Suprapubic skin (tissue), 4 donors: ENCODE measurements around the gene C22orf39. TPM values are rescaled to one million over a fixed set of nuclear protein-coding genes. Genes with fewer than 3 reads are reported as not detected.

ENCODE experiments used
- DNase-seq, 2 donors: peaks; one replicate each; pipeline ENCODE4 v3.0.0-alpha.2; 2019; ENCODE audit warnings: low spot score in 2 of 2
- H3K27ac ChIP-seq: fragments of 200-600 bp; sonication (generic); one replicate; pipeline ENCODE4 v1.5.1; 2019
- H3K27me3 ChIP-seq: fragments of 200-600 bp; sonication (generic); one replicate; pipeline ENCODE4 v1.5.1; 2019
- H3K36me3 ChIP-seq: fragments of 200-600 bp; sonication (generic); one replicate; pipeline ENCODE4 v1.5.1; 2019
- H3K4me1 ChIP-seq: fragments of 200-600 bp; sonication (generic); one replicate; pipeline ENCODE4 v1.5.1; 2019
- H3K4me3 ChIP-seq: fragments of 200-600 bp; sonication (generic); one replicate; pipeline ENCODE4 v1.5.1; 2019; ENCODE audit warnings: mild to moderate bottlenecking
- H3K9me3 ChIP-seq: fragments of 200-600 bp; sonication (generic); one replicate; pipeline ENCODE4 v1.5.1; 2019
- EP300 ChIP-seq: sonication (generic); formaldehyde crosslinking; IDR thresholded peaks from one replicate; pipeline ENCODE4 v1.6.1; 2017; ENCODE audit warnings: antibody characterized with exemption
- POLR2A ChIP-seq, 2 donors: fragments of 450-650 bp; IDR thresholded peaks; one replicate each; pipeline ENCODE4 v1.6.1; 2017; ENCODE audit warnings: antibody characterized with exemption in 2 of 2, mild to moderate bottlenecking in 2 of 2, moderate library complexity in 2 of 2
- POLR2AphosphoS5 ChIP-seq, 3 donors: sonication (generic); formaldehyde crosslinking; IDR thresholded peaks; one replicate each; pipeline ENCODE4 v1.6.1; 2017; ENCODE audit warnings: antibody characterized with exemption in 3 of 3
- WGBS: methylation state at CpG from one replicate; pipeline ENCODE4 v1.1.5; 2018; 5-methylcytosine and 5-hydroxymethylcytosine counted together
- total RNA-seq, 4 donors: library from RNA; depleted of rRNA; stranded (reverse); fragments of >200 nt; gene quantifications; one replicate each; pipeline ENCODE4 v1.1.0, GENCODE V29; 2016
- TF ChIP-seq, protein P1 (sequence below), 2 donors: fragments of 200-600 bp in 1 of 2; fragments of 450-650 bp in 1 of 2; sonication (generic) in 1 of 2; IDR thresholded peaks; one replicate each; pipeline ENCODE4 v1.5.1; 2016 to 2019; ENCODE audit warnings: antibody characterized with exemption in 2 of 2, mild to moderate bottlenecking in 1 of 2, moderate library complexity in 1 of 2

Gene C22orf39
- total RNA-seq, 4 donors from 2014 or later: 49.4 to 67.0 (median 51.7) TPM

DNA sequence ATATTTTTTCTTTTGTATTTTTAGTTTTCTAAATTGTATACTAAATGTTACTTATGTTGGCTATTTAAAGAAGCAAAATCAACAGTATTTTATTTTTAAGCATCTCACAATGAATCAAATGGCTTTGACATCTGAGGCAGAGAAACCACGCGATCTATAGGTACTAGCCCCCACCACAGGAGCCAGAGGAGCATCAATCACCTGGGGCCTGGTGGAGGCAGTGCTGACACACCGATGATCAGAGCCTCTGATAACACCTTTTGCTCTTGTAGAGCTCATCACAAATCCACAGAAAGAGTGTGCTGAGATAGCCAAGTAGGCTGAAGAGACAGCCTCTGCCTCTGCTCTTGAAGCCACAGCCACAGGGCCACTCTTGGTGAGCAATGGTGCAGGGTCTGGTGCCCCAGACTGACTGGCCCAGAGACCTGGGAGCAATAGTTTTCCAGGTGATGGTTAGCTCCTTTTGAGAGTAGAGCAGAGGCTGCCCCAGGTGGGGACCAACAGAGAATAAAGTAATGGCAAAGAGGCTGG, 41.2 kb downstream of the C22orf39 start:
- Histone ChIP-seq H3K4me3 (no peak overlapping the region), H3K4me1 (no peaks in the 10 kb centered on the region), H3K27me3 (no peaks in the 10 kb centered on the region), H3K9me3 (no peaks in the 10 kb centered on the region), H3K27ac (no peak overlapping the region), H3K36me3 (peaks cover 62% of the 10 kb centered on the region)
- DNase-seq: no peak
- TF ChIP-seq POLR2AphosphoS5 (IDR thresholded peaks at IDR 0.05): no peak
- TF ChIP-seq, protein P1, sequence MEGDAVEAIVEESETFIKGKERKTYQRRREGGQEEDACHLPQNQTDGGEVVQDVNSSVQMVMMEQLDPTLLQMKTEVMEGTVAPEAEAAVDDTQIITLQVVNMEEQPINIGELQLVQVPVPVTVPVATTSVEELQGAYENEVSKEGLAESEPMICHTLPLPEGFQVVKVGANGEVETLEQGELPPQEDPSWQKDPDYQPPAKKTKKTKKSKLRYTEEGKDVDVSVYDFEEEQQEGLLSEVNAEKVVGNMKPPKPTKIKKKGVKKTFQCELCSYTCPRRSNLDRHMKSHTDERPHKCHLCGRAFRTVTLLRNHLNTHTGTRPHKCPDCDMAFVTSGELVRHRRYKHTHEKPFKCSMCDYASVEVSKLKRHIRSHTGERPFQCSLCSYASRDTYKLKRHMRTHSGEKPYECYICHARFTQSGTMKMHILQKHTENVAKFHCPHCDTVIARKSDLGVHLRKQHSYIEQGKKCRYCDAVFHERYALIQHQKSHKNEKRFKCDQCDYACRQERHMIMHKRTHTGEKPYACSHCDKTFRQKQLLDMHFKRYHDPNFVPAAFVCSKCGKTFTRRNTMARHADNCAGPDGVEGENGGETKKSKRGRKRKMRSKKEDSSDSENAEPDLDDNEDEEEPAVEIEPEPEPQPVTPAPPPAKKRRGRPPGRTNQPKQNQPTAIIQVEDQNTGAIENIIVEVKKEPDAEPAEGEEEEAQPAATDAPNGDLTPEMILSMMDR (IDR thresholded peaks at IDR 0.05): no peak
- TF ChIP-seq POLR2A (IDR thresholded peaks at IDR 0.05): no peak
- no peak for TF ChIP-seq EP300
- WGBS: 68% methylated on average over 3 of the region's 3 CpGs

DNA sequence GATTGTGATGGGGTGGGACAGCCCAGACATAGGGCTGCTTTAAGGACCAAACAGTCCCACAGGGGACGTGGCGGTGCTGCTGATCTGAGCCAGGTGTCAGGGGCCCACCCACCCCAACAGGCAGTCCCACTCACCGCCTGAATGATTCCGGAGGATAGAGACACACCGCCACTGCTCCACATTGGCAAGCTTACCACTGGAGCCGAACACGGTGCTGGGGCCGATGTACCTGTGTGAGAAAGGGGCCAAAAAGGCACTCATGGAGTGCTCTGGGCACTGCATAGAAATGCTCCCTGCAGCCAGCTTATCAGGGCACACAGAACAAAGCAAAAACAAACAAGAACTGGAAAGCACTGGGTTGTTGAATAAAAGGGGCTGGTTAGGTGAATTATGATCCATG, 41.9 kb downstream of the C22orf39 start:
- no peak for DNase-seq
- no peaks in the 10 kb centered on the region for H3K9me3 ChIP-seq
- H3K36me3 ChIP-seq: peaks cover 66% of the 10 kb centered on the region
- no peak overlapping the region for H3K27ac ChIP-seq
- no peak for TF ChIP-seq POLR2AphosphoS5 (IDR thresholded peaks at IDR 0.05)
- TF ChIP-seq POLR2A (IDR thresholded peaks at IDR 0.05): no peak
- TF ChIP-seq, protein P1 (IDR thresholded peaks at IDR 0.05): no peak
- TF ChIP-seq EP300: no peak
- no peaks in the 10 kb centered on the region for H3K27me3 ChIP-seq
- WGBS: 95% methylated on average over 8 of the region's 8 CpGs
- no peak overlapping the region for H3K4me3 ChIP-seq
- no peaks in the 10 kb centered on the region for H3K4me1 ChIP-seq

GRCh38 chr22:19405133-19405532, 42.4 kb downstream of the C22orf39 start:
- no peaks in the 10 kb centered on the region for H3K27me3 ChIP-seq
- no peaks in the 10 kb centered on the region for H3K9me3 ChIP-seq
- no peaks in the 10 kb centered on the region for H3K4me1 ChIP-seq
- 88% methylated on average over 4 of the region's 4 CpGs for WGBS
- peaks cover 70% of the 10 kb centered on the region for H3K36me3 ChIP-seq
- DNase-seq: no peak
- TF ChIP-seq POLR2AphosphoS5 (IDR thresholded peaks at IDR 0.05) (no peak), EP300 (no peak), POLR2A (IDR thresholded peaks at IDR 0.05) (no peak)
- TF ChIP-seq, protein P1 (IDR thresholded peaks at IDR 0.05): no peak
- H3K4me3 ChIP-seq: no peak overlapping the region
- H3K27ac ChIP-seq: no peak overlapping the region

GRCh38 chr22:19404676-19405075, 42.8 kb downstream of the C22orf39 start:
- H3K4me1 ChIP-seq: no peaks in the 10 kb centered on the region
- 95% methylated on average over 3 of the region's 3 CpGs for WGBS

DNA sequence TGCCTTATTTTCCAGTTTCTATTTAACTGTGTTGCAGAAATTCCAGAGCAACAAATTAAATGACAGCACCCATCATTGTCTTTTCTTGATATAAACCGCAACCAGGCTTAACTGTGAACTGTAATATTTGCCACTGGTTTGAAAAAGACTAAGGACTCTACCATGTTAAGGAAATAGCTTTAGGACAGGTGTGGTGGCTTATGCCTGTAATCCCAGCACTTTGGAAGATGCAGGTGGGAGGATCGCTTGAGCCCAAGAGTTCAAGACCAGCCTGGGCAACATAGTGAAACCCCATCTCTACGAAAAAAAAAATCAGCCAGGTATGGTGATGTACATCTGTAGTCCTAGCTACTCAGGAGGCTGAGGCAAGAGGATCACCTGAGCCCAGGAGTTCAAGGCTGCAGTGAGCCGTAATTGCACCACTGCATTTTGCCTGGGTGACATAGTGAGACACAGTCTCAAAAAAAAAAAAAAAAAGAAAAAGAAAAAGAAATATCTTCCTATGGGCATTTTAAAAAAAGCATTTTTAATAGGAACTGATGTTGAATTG, 44.8 kb downstream of the C22orf39 start:
- H3K27me3 ChIP-seq: no peaks in the 10 kb centered on the region
- H3K36me3 ChIP-seq: peaks cover 69% of the 10 kb centered on the region
- H3K4me1 ChIP-seq: no peaks in the 10 kb centered on the region
- no peak for DNase-seq
- 92% methylated on average over 4 of the region's 4 CpGs for WGBS
- no peak for TF ChIP-seq EP300
- TF ChIP-seq, protein P1 (IDR thresholded peaks at IDR 0.05): no peak
- TF ChIP-seq POLR2A (IDR thresholded peaks at IDR 0.05): no peak
- TF ChIP-seq POLR2AphosphoS5 (IDR thresholded peaks at IDR 0.05): no peak
- no peaks in the 10 kb centered on the region for H3K9me3 ChIP-seq
- no peak overlapping the region for H3K27ac ChIP-seq
- H3K4me3 ChIP-seq: no peak overlapping the region

More at GRCh38 chr22:19404676-19405075, 42.8 kb downstream of the C22orf39 start:
- DNase-seq: no peak
- TF ChIP-seq POLR2A (IDR thresholded peaks at IDR 0.05): no peak
- H3K27me3 ChIP-seq: no peaks in the 10 kb centered on the region
- H3K4me3 ChIP-seq: no peak overlapping the region
- H3K27ac ChIP-seq: no peak overlapping the region
- H3K9me3 ChIP-seq: no peaks in the 10 kb centered on the region
- peaks cover 70% of the 10 kb centered on the region for H3K36me3 ChIP-seq
